OCI-LY1 (cell line): Measurements from ENCODE around the gene NAV2.

ENCODE experiments used
- H2AFZ ChIP-seq: fragments of 200-600 bp; sonication (generic), shearing (Covaris generic); 2 replicates; pipeline ENCODE4 v1.6.0; 2014; ENCODE audit warnings: antibody characterized with exemption, mild to moderate bottlenecking, low read length
- H3F3A ChIP-seq: fragments of 200-600 bp; sonication (generic), shearing (Covaris generic); 2 replicates; pipeline ENCODE4 v1.6.0; 2014; ENCODE audit warnings: mild to moderate bottlenecking, antibody characterized with exemption, low read length, moderate library complexity; ENCODE audit not compliant: insufficient read depth
- H3K27ac ChIP-seq: fragments of 200-600 bp; sonication (generic); 2 replicates; pipeline ENCODE4 v1.5.1; 2014; ENCODE audit warnings: low read length, mixed run types, mild to moderate bottlenecking, low read depth; ENCODE audit not compliant: poor library complexity, severe bottlenecking
- H3K27me3 ChIP-seq: fragments of 200-600 bp; sonication (generic); 2 replicates; pipeline ENCODE4 v1.6.0; 2014; ENCODE audit warnings: antibody characterized with exemption, mild to moderate bottlenecking, low read length, moderate library complexity; ENCODE audit not compliant: insufficient read depth
- H3K36me3 ChIP-seq: fragments of 200-600 bp; sonication (generic); 2 replicates; pipeline ENCODE4 v1.6.1; 2014; ENCODE audit warnings: mild to moderate bottlenecking, antibody characterized with exemption, low read length, moderate library complexity, mixed read lengths; ENCODE audit not compliant: insufficient read depth
- H3K4me1 ChIP-seq: fragments of 200-600 bp; sonication (generic); 2 replicates; pipeline ENCODE4 v1.5.1; 2014; ENCODE audit warnings: mild to moderate bottlenecking, low read length, moderate library complexity; ENCODE audit not compliant: insufficient read depth, severe bottlenecking
- H3K4me2 ChIP-seq: fragments of 200-600 bp; sonication (generic), shearing (Covaris generic); 2 replicates; pipeline ENCODE4 v1.6.1; 2014; ENCODE audit warnings: low read length
- H3K4me3 ChIP-seq: fragments of 200-600 bp; sonication (generic); 2 replicates; pipeline ENCODE4 v1.5.1; 2014; ENCODE audit warnings: low read length, low read depth, mild to moderate bottlenecking, mixed read lengths; ENCODE audit not compliant: poor library complexity, severe bottlenecking
- H3K79me2 ChIP-seq: fragments of 200-600 bp; shearing (Covaris generic); 2 replicates; pipeline ENCODE4 v1.6.1; 2016; ENCODE audit warnings: mixed run types, low read length, mixed read lengths; ENCODE audit not compliant: insufficient read depth
- H3K9ac ChIP-seq: fragments of 200-600 bp; sonication (generic), shearing (Covaris generic); 2 replicates; pipeline ENCODE4 v1.6.1; 2014; ENCODE audit warnings: mild to moderate bottlenecking, low read length, mixed read lengths
- H3K9me2 ChIP-seq: fragments of 200-600 bp; sonication (generic), shearing (Covaris generic); 2 replicates; pipeline ENCODE4 v1.6.1; 2014; ENCODE audit warnings: low read depth, mild to moderate bottlenecking, low read length, mixed read lengths
- H3K9me3 ChIP-seq: fragments of 200-600 bp; shearing (Covaris generic); 2 replicates; pipeline ENCODE4 v1.6.1; 2014; ENCODE audit warnings: low read length, mixed read lengths
- H4K20me1 ChIP-seq: fragments of 200-600 bp; sonication (generic), shearing (Covaris generic); 2 replicates; pipeline ENCODE4 v1.6.0; 2016; ENCODE audit warnings: mild to moderate bottlenecking, low read length; ENCODE audit not compliant: insufficient read depth
- CTCF ChIP-seq: fragments of 200-600 bp; sonication (generic), shearing (Covaris generic); IDR thresholded peaks from 2 replicates; pipeline ENCODE4 v1.5.1; 2017; ENCODE audit warnings: mild to moderate bottlenecking, antibody characterized with exemption, low read length, moderate library complexity, mixed read lengths
- EZH2 ChIP-seq: fragments of 200-600 bp; sonication (generic), shearing (Covaris generic); IDR thresholded peaks from 2 replicates; pipeline ENCODE4 v1.8.0; 2017; ENCODE audit warnings: borderline replicate concordance, mixed run types, mild to moderate bottlenecking, antibody characterized with exemption, low read length, moderate library complexity, mixed read lengths

The NAV2 gene

DNA sequence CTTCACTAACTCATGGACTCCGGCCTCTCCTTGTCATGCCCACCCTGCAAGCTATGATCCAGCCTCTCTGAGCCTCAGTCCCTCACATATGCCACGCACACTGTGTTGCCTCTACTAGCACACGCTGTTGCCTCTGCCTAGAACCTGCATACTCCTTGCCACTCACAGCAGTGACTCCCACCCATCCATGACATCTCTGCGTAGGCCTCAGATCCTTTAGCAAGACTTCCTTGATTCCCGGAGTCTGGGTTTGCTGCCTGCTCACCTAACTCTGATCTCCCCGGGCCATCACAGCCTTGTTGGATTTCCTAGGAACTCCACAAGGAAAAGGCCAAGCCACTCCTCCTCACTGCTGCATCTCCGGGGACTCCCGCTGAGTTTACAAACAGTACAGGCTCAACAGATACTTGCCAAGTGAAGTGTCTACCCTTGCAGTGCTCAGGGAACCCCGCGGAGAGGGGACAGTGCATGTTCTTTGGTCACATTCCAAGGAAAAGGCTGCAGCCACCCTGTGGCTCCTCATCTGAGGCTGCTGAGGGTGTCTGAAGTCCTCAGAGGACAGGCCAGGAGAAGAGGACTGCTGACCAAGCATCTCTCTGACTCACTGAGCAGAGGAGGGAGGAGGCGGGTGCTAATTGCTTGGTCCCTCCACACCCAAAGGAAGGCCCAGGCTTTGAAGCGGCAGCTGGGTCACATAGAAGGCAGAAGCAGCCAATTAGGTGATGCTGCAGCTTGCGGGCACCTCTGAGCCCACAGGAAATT is 42.4 kb upstream of the NAV2 start:
- Histone ChIP-seq H2AFZ (no peak overlapping the region), H4K20me1 (no peaks in the 10 kb centered on the region), H3K4me1 (no peaks in the 10 kb centered on the region), H3K9me2 (no peaks in the 10 kb centered on the region), H3K9ac (no peak overlapping the region), H3K79me2 (no peaks in the 10 kb centered on the region), H3K9me3 (no peaks in the 10 kb centered on the region), H3F3A (no peaks in the 10 kb centered on the region), H3K27me3 (no peaks in the 10 kb centered on the region), H3K4me3 (no peak overlapping the region), H3K4me2 (no peak overlapping the region), H3K27ac (no peak overlapping the region), H3K36me3 (no peaks in the 10 kb centered on the region)
- TF ChIP-seq EZH2 (no peak), CTCF (no peak)

GRCh38 chr11:19672586-19673206 is 39.9 kb upstream of the NAV2 start:
- Histone ChIP-seq H3K9me3 (no peaks in the 10 kb centered on the region), H3K9me2 (no peaks in the 10 kb centered on the region), H3K4me1 (no peaks in the 10 kb centered on the region), H3K4me3 (no peak overlapping the region), H3K36me3 (no peaks in the 10 kb centered on the region), H3K27ac (no peak overlapping the region), H3K27me3 (no peaks in the 10 kb centered on the region), H4K20me1 (no peaks in the 10 kb centered on the region), H2AFZ (no peak overlapping the region), H3K9ac (no peak overlapping the region), H3F3A (no peaks in the 10 kb centered on the region), H3K79me2 (no peaks in the 10 kb centered on the region), H3K4me2 (no peak overlapping the region)
- no peak for TF ChIP-seq CTCF

- no peaks in the 10 kb centered on the region for H3K9me3 ChIP-seq
- no peaks in the 10 kb centered on the region for H3F3A ChIP-seq
- no peaks in the 10 kb centered on the region for H3K9me2 ChIP-seq
- H3K4me2 ChIP-seq, result no peak overlapping the region
- H3K4me3 ChIP-seq, result no peak overlapping the region
- no peak overlapping the region for H3K27ac ChIP-seq
- no peaks in the 10 kb centered on the region for H3K36me3 ChIP-seq
- no peaks in the 10 kb centered on the region for H4K20me1 ChIP-seq
- H3K9ac ChIP-seq, result no peak overlapping the region
- no peak for TF ChIP-seq CTCF
- no peak for TF ChIP-seq EZH2
- H3K79me2 ChIP-seq, result no peaks in the 10 kb centered on the region
- H3K4me1 ChIP-seq, result no peaks in the 10 kb centered on the region
- no peak overlapping the region for H2AFZ ChIP-seq
- H3K27me3 ChIP-seq, result no peaks in the 10 kb centered on the region
Measured at GRCh38 chr11:19673924-19674729, 38.5 kb upstream of the NAV2 start.
